K562 (cell line): Measurements from ENCODE around the gene IRF2BP2. TPM values are rescaled to one million over a fixed set of nuclear protein-coding genes. Genes with fewer than 3 reads are reported as not detected.

Source experiments
- CUX1 ChIP-seq: fragments of 200-800 bp; sonication (Bioruptor generic); IDR thresholded peaks from 2 replicates; pipeline ENCODE4 v1.6.1; 2016; ENCODE audit warnings: missing genetic modification characterization, missing compliant biosample characterization
- E2F4 ChIP-seq: sonication (generic); formaldehyde crosslinking; IDR thresholded peaks from 2 replicates; pipeline ENCODE4 v1.8.0; 2022; ENCODE audit warnings: mild to moderate bottlenecking, low read depth, missing genetic modification reagents
- E4F1 ChIP-seq: fragments of 250-450 bp; sonication (Bioruptor Pico); IDR thresholded peaks from 2 replicates; pipeline ENCODE4 v1.5.0; 2021; ENCODE audit warnings: mild to moderate bottlenecking, borderline replicate concordance
- KAT7 ChIP-seq: sonication (generic); formaldehyde crosslinking; IDR thresholded peaks from 2 replicates; pipeline ENCODE4 v1.8.0; 2022; ENCODE audit warnings: missing genetic modification reagents, mild to moderate bottlenecking, borderline replicate concordance
- MEIS2 ChIP-seq: fragments of 450-650 bp; IDR thresholded peaks from 2 replicates; pipeline ENCODE4 v1.6.1; 2014; ENCODE audit warnings: mild to moderate bottlenecking; ENCODE audit not compliant: partially characterized antibody
- NFIX ChIP-seq: fragments of 250-450 bp; sonication (Bioruptor Pico); IDR thresholded peaks from 2 replicates; pipeline ENCODE4 v1.4.0; 2020; ENCODE audit warnings: low read depth, mild to moderate bottlenecking, moderate library complexity
- NRF1 ChIP-seq, 2 experiments: fragments of 450-650 bp; IDR thresholded peaks in 1 of 2; conservative IDR thresholded peaks in 1 of 2; 2 replicates each; pipeline ENCODE4 v1.6.1; 2014; ENCODE audit warnings: mild to moderate bottlenecking in 2 of 2
- PURB ChIP-seq: sonication (generic); formaldehyde crosslinking; IDR thresholded peaks from 2 replicates; pipeline ENCODE4 v1.9.0; 2021; ENCODE audit warnings: low read depth, mild to moderate bottlenecking, missing genetic modification reagents
- RBFOX2 ChIP-seq: fragments of 200-400 bp; formaldehyde crosslinking; IDR thresholded peaks from 2 replicates; pipeline ENCODE4 v1.6.1; 2017; ENCODE audit warnings: low read depth, mild to moderate bottlenecking, low read length, moderate library complexity
- TEAD4 ChIP-seq, 2 experiments: sonication (generic) in 1 of 2; formaldehyde crosslinking in 1 of 2; IDR thresholded peaks; 2 replicates each; pipeline versions ENCODE4 v1.6.1 to v1.8.0; 2012 to 2022; ENCODE audit warnings: borderline replicate concordance in 1 of 2, inconsistent platforms in 1 of 2, low read length in 1 of 2, mild to moderate bottlenecking in 1 of 2, missing genetic modification reagents in 1 of 2
- XRCC4 ChIP-seq: IDR thresholded peaks from one replicate; pipeline ENCODE4 v1.6.1; 2011; ENCODE audit not compliant: insufficient read depth, insufficient read length; ENCODE audit errors: extremely low read depth
- ZNF121 ChIP-seq: sonication (generic); formaldehyde crosslinking; conservative IDR thresholded peaks from 2 replicates; pipeline ENCODE4 v1.8.0; 2022; ENCODE audit warnings: missing genetic modification reagents
- ZNF175 ChIP-seq: fragments of 200-800 bp; sonication (Bioruptor generic); IDR thresholded peaks from 2 replicates; pipeline ENCODE4 v1.6.1; 2016; ENCODE audit warnings: low read depth, mild to moderate bottlenecking, missing genetic modification characterization, missing compliant biosample characterization
- ZNF449 ChIP-seq: fragments of 250-450 bp; sonication (Bioruptor Pico); IDR thresholded peaks from 2 replicates; pipeline ENCODE4 v1.8.0; 2022; ENCODE audit warnings: moderate library complexity, mild to moderate bottlenecking, inconsistent platforms
- polyA plus RNA-seq, 8 experiments: library from polyadenylated mRNA; depleted of rRNA in 4 of 8; stranded (reverse) in 5 of 8; unstranded in 3 of 8; fragments of >200 nt; fragmentation: Nextera tagmentation in 2 of 8; fragmentation: Illumina TruSeq in 1 of 8; extraction: Ambion mirVana in 2 of 8; extraction: Trizol in 1 of 8; gene quantifications; 2 replicates each; pipeline versions ENCODE4 v1.2.1 to v1.2.3, GENCODE V29; 2011 to 2014; ENCODE audit warnings: inconsistent platforms in 1 of 8, missing spikeins in 1 of 8
- total RNA-seq, 7 experiments: library from RNA; depleted of rRNA in 6 of 7; stranded (reverse); fragments of >200 nt in 6 of 7; fragmentation: Illumina TruSeq in 2 of 7; extraction: Trizol in 2 of 7; gene quantifications; 2 replicates each; pipeline versions ENCODE4 v1.2.1 to v1.2.3, GENCODE V29; 2011 to 2021; ENCODE audit warnings: low replicate concordance in 1 of 7

IRF2BP2 gene
- total and polyA plus RNA-seq, 9 of the 15 experiments (the other 6 are each of a cell fraction or from before 2014, with no cell fraction given): 7.7 to 68.6 (median 22.1) TPM

- TF ChIP-seq TEAD4 (IDR thresholded peaks at IDR 0.05; ENCODE audit: low read length): no peak
- TF ChIP-seq TEAD4 (CRISPR knock-in tag; IDR thresholded peaks at IDR 0.05; ENCODE audit: borderline replicate concordance): no peak
- TF ChIP-seq RBFOX2: peak; percentile 84
- peak; percentile 75; the same call in 1 of the 2 replicates for TF ChIP-seq E2F4 (CRISPR knock-in tag)
- TF ChIP-seq ZNF175 (CRISPR knock-in tag): no peak
- no peak for TF ChIP-seq NFIX (CRISPR knock-in tag)
- TF ChIP-seq CUX1 (CRISPR knock-in tag): peak; percentile 67; the same call in 1 of the 2 replicates
- no peak for TF ChIP-seq MEIS2
- TF ChIP-seq PURB (CRISPR knock-in tag): no peak
- TF ChIP-seq XRCC4: no peak
- no peak for TF ChIP-seq ZNF449 (CRISPR knock-in tag)
- TF ChIP-seq NRF1 (conservative IDR thresholded peaks at IDR 0.05 in 1 of 2, IDR thresholded peaks at IDR 0.05 in 1 of 2): no peak
- TF ChIP-seq E4F1 (CRISPR knock-in tag): no peak
- TF ChIP-seq KAT7 (CRISPR knock-in tag): peak; percentile 26; the same call in 1 of the 2 replicates
- TF ChIP-seq ZNF121 (CRISPR knock-in tag): no peak
Observed at GRCh38 chr1:234607109-234608024, 2.6 kb downstream of the IRF2BP2 start (continued).
